ENCODE data around the gene SERF1A.
"Not testable (repeated sequence)": the region's sequence is repeated elsewhere in the genome, so short reads cannot be mapped to it uniquely, and the experiment has no call there.

- TF ChIP-seq CTCF, POLR2A (IDR thresholded peaks at IDR 0.05): not testable (repeated sequence)
Measured at GRCh38 chr5:70906624-70907023, 6.2 kb downstream of the SERF1A start.

All from lower leg skin (tissue), 3 donors.